IPS DF 6.9 (cell line): ENCODE measurements around the gene ZNF827.
A peak's percentile ranks its signal among the peaks of the same experiment; 100 is the strongest.

Experiments
- DNase-seq: peaks from one replicate; pipeline ENCODE4 v3.0.0-alpha.2; 2013; ENCODE audit warnings: low read depth, low spot score
- H3K27ac ChIP-seq: one replicate; pipeline ENCODE4 v1.5.1; 2013; ENCODE audit warnings: low read length, control low read depth
- H3K27me3 ChIP-seq: 2 replicates; pipeline ENCODE4 v1.6.1; 2013; ENCODE audit warnings: mild to moderate bottlenecking, low read length; ENCODE audit not compliant: control insufficient read depth, insufficient read depth
- H3K36me3 ChIP-seq: 2 replicates; pipeline ENCODE4 v1.6.1; 2013; ENCODE audit warnings: low read length; ENCODE audit not compliant: control insufficient read depth, insufficient read depth
- H3K4me1 ChIP-seq: 2 replicates; pipeline ENCODE4 v1.6.1; 2013; ENCODE audit warnings: low read length; ENCODE audit not compliant: control insufficient read depth, insufficient read depth
- H3K4me3 ChIP-seq: 2 replicates; pipeline ENCODE4 v1.5.1; 2013; ENCODE audit warnings: mild to moderate bottlenecking, low read length
- H3K9me3 ChIP-seq: 2 replicates; pipeline ENCODE4 v1.6.1; 2013; ENCODE audit warnings: low read length, inconsistent platforms; ENCODE audit not compliant: control insufficient read depth, insufficient read depth
- WGBS: extraction: QIAGEN DNeasy Blood & Tissue Kit; methylation state at CpG from one replicate; pipeline ENCODE4 v1.1.7; 2013; ENCODE audit warnings: mixed read lengths, missing lambda C conversion rate; ENCODE audit not compliant: insufficient read length, insufficient coverage; 5-methylcytosine and 5-hydroxymethylcytosine counted together

Gene ZNF827

GRCh38 chr4:145951931-145952330, 13.3 kb upstream of the ZNF827 start:
- no peak for DNase-seq
- Histone ChIP-seq H3K9me3 (no peaks in the 10 kb centered on the region), H3K4me1 (no peaks in the 10 kb centered on the region), H3K4me3 (no peak overlapping the region), H3K27ac (no peak overlapping the region), H3K36me3 (no peaks in the 10 kb centered on the region), H3K27me3 (no peaks in the 10 kb centered on the region)
- no CpG with 5 or more reads among the region's 2 CpGs for WGBS

GRCh38 chr4:145945431-145946155, 7.0 kb upstream of the ZNF827 start:
- H3K4me3 ChIP-seq: no peak overlapping the region
- no peaks in the 10 kb centered on the region for H3K27me3 ChIP-seq
- H3K27ac ChIP-seq: no peak overlapping the region
- no peaks in the 10 kb centered on the region for H3K4me1 ChIP-seq
- WGBS: no CpG with 5 or more reads among the region's 2 CpGs
- no peaks in the 10 kb centered on the region for H3K36me3 ChIP-seq
- no peak for DNase-seq
- H3K9me3 ChIP-seq: no peaks in the 10 kb centered on the region

GRCh38 chr4:145944886-145945285, 6.3 kb upstream of the ZNF827 start:
- WGBS: no CpG with 5 or more reads among the region's 2 CpGs
- H3K36me3 ChIP-seq: no peaks in the 10 kb centered on the region

GRCh38 chr4:145939856-145940255, 1.2 kb upstream of the ZNF827 start:
- Histone ChIP-seq H3K27ac (no peak overlapping the region), H3K36me3 (no peaks in the 10 kb centered on the region), H3K27me3 (no peaks in the 10 kb centered on the region), H3K4me1 (no peaks in the 10 kb centered on the region; the same call in 1 of the 2 replicates), H3K9me3 (no peaks in the 10 kb centered on the region), H3K4me3 (no peak overlapping the region)
- no peak for DNase-seq

More at GRCh38 chr4:145944886-145945285, 6.3 kb upstream of the ZNF827 start:
- Histone ChIP-seq H3K4me1 (no peaks in the 10 kb centered on the region), H3K9me3 (no peaks in the 10 kb centered on the region), H3K27ac (no peak overlapping the region), H3K4me3 (no peak overlapping the region), H3K27me3 (no peaks in the 10 kb centered on the region)
- DNase-seq: no peak

- Histone ChIP-seq H3K4me3 (no peak overlapping the region), H3K36me3 (no peaks in the 10 kb centered on the region), H3K4me1 (no peaks in the 10 kb centered on the region; the same call in 1 of the 2 replicates), H3K27me3 (no peaks in the 10 kb centered on the region), H3K27ac (no peak overlapping the region), H3K9me3 (no peaks in the 10 kb centered on the region)
- no CpG with 5 or more reads among the region's 2 CpGs for WGBS
- no peak for DNase-seq
These were observed 773 bp upstream of the ZNF827 start for GRCh38 chr4:145939441-145939750.

- Histone ChIP-seq H3K36me3 (no peaks in the 10 kb centered on the region), H3K27ac (no peak overlapping the region), H3K27me3 (no peaks in the 10 kb centered on the region), H3K4me3 (peak overlapping the region; percentile 89), H3K4me1 (no peaks in the 10 kb centered on the region; the same call in 1 of the 2 replicates), H3K9me3 (no peaks in the 10 kb centered on the region)
- no CpG with 5 or more reads among the region's 18 CpGs for WGBS
- no peak for DNase-seq
These were observed 532 bp downstream of the ZNF827 start for GRCh38 chr4:145937971-145938611.

- no CpG with 5 or more reads among the region's 95 CpGs for WGBS
- no peak overlapping the region for H3K27ac ChIP-seq
These were observed 1.4 kb downstream of the ZNF827 start for GRCh38 chr4:145936997-145937901.

GRCh38 chr4:145936142-145936996, 2.3 kb downstream of the ZNF827 start:
- peak overlapping the region; percentile 89; the same call in 1 of the 2 replicates for H3K4me3 ChIP-seq
- H3K36me3 ChIP-seq: no peaks in the 10 kb centered on the region
- DNase-seq: no peak
- H3K9me3 ChIP-seq: no peaks in the 10 kb centered on the region
- no peak overlapping the region for H3K27ac ChIP-seq
- no CpG with 5 or more reads among the region's 70 CpGs for WGBS
- no peaks in the 10 kb centered on the region; the same call in 1 of the 2 replicates for H3K4me1 ChIP-seq
- H3K27me3 ChIP-seq: no peaks in the 10 kb centered on the region

More at GRCh38 chr4:145936997-145937901, 1.4 kb downstream of the ZNF827 start:
- Histone ChIP-seq H3K27me3 (no peaks in the 10 kb centered on the region), H3K36me3 (no peaks in the 10 kb centered on the region), H3K9me3 (no peaks in the 10 kb centered on the region), H3K4me3 (peak overlapping the region; percentile 89), H3K4me1 (no peaks in the 10 kb centered on the region; the same call in 1 of the 2 replicates)
- DNase-seq: no peak

- Histone ChIP-seq H3K4me1 (no peaks in the 10 kb centered on the region; the same call in 1 of the 2 replicates), H3K36me3 (no peaks in the 10 kb centered on the region), H3K4me3 (peak overlapping the region; percentile 89; the same call in 1 of the 2 replicates), H3K9me3 (no peaks in the 10 kb centered on the region), H3K27me3 (no peaks in the 10 kb centered on the region), H3K27ac (no peak overlapping the region)
- DNase-seq: no peak
- WGBS: 100% methylated on average over 1 of the region's 18 CpGs
These were observed 3.1 kb downstream of the ZNF827 start for GRCh38 chr4:145935253-145936141.
